ENCODE data around the gene SREK1IP1. TPM values are rescaled to one million over a fixed set of nuclear protein-coding genes. Genes with fewer than 3 reads are reported as not detected.

Gene SREK1IP1
- total RNA-seq, 1 experiment from 2014 or later: 25.5 TPM

DNA sequence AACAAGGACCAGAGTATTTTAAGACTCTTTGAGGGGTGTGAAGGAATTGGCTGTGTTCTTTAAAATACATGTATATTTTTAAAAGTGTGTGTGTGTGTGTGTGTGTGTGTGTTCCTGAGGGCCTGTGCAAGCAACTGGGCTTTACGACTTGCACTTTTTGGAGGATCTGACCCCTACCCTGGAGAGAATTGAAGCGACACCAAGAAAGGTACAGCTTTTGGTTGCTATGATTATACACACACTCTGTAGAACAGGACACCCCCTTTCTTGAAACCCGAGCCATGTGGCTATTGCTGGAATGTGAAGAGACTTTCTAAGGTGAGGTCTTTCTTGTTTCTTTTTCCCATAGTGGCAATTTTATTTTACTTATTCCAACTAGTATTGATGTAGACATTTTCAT, 77.2 kb downstream of the SREK1IP1 start:
- H3K4me2 ChIP-seq (ENCODE audit: low read length): no peak overlapping the region
- BruUV-seq (replicated peaks): no TSS peak
- ChIA-PET RAD21 (ENCODE audit: low non-redundant PET in 1 of 2, low total read pairs in 2 of 2, uncharacterized antibody in 2 of 2, unreplicated experiment in 2 of 2) (no interaction called here), POLR2A (no interaction called here), CTCF (no interaction called here)
- DNase-seq (ENCODE audit: low read depth, low spot score) (no peak), ATAC-seq (no peak)
- peaks cover 0 to 5% of the 10 kb centered on the region in 2 experiments; a peak in 1 of 4 replicates for H3K4me1 ChIP-seq (ENCODE audit: control insufficient read depth in 1 of 2, insufficient read depth in 2 of 2, low read length in 2 of 2)
- no peaks in the 10 kb centered on the region for H3K36me3 ChIP-seq (ENCODE audit: control insufficient read depth in 1 of 2, insufficient read depth in 2 of 2, low read length in 2 of 2)
- intact Hi-C loops (cut with micrococcal nuclease): no loop called here
- no peak for TF ChIP-seq ZNF274 (IDR thresholded peaks at IDR 0.05; ENCODE audit: low read depth, low read length)
- no peak for TF ChIP-seq CEBPB (IDR thresholded peaks at IDR 0.05; ENCODE audit: low read depth)
- TF ChIP-seq EGR1 (IDR thresholded peaks at IDR 0.05; ENCODE audit: low read depth): no peak
- no peak for TF ChIP-seq CBX3 (IDR thresholded peaks at IDR 0.05; ENCODE audit: low read depth)
- TF ChIP-seq, protein P1, sequence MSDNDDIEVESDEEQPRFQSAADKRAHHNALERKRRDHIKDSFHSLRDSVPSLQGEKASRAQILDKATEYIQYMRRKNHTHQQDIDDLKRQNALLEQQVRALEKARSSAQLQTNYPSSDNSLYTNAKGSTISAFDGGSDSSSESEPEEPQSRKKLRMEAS (IDR thresholded peaks at IDR 0.05): no peak
- TF ChIP-seq EZH2phosphoT487 (IDR thresholded peaks at IDR 0.05; ENCODE audit: borderline replicate concordance): no peak
- TF ChIP-seq POLR2AphosphoS5 (IDR thresholded peaks at IDR 0.05; ENCODE audit: low read depth, low read length): no peak
- TF ChIP-seq YY1 (IDR thresholded peaks at IDR 0.05; ENCODE audit: extremely low read depth, insufficient replicate concordance, low read depth, low read length): no peak
- H3K4me3 ChIP-seq (replicated peaks in 1 of 2; ENCODE audit: low read depth in 1 of 2, low read length in 2 of 2): no peak overlapping the region
- H3K27me3 ChIP-seq (ENCODE audit: insufficient read depth, low read length): 0 out of 2 replicates have a peak, but pooled peaks cover 5% of the 10 kb centered on the region
- H4K20me1 ChIP-seq (ENCODE audit: insufficient read depth): no peaks in the 10 kb centered on the region
- H3K79me2 ChIP-seq (ENCODE audit: insufficient read depth, low read length): no peaks in the 10 kb centered on the region
- H3K9me3 ChIP-seq (ENCODE audit: control insufficient read depth in 1 of 2, insufficient read depth in 1 of 2, low read depth in 1 of 2, low read length in 2 of 2): no peaks in the 10 kb centered on the region
- no peaks in the 10 kb centered on the region for H3K9me2 ChIP-seq (ENCODE audit: insufficient read depth)
- H3K27ac ChIP-seq (ENCODE audit: low read depth, low read length): no peak overlapping the region
- H3K9ac ChIP-seq (ENCODE audit: low read length): no peak overlapping the region
- no peak overlapping the region for H2AFZ ChIP-seq (ENCODE audit: low read depth, low read length, poor library complexity, severe bottlenecking)

DNA sequence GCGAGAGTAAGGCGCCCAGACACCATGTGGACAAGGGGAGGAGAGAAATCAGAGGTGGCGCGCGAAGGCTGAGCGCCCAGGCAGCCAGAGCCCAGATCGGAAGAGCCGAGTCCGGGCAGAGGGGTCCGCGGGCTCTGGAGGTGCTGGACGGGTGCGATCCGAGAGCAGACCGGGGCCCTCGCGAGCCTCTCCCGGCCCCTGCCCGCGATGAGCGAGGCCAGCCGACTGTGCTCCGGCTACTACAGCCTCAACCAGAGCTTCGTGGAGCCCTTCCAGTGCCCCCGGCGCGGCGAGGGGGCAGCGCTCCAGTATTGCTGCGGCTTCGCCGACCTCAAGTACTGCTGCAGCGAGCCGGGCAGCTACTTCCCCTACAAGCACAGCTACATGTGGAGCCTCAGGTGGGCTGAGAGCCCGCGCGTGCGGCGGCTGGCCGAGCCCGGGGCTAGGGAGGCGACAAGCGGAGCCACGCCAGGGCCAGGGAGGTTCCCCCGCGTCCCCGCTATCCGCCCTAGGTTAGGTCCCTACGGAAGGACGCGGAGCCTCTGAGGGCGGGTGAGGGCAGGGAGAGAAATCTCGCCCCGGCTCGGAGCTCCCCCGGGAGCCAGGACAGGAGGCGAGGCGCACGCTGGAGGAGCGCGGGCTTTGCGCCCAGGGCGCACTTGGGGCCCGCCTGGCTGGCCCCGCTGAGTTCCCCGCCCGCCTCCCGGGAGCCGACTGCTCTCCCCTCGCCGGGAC, 77.9 kb downstream of the SREK1IP1 start, which contains the start of gene SHISAL2B:
TSS of gene SHISAL2B (plus strand) at position 87 of the 735 bp plus-strand sequence. CDS start at position 208, 121 bp downstream.
- Histone ChIP-seq H3K79me2 (ENCODE audit: insufficient read depth, low read length) (no peaks in the 10 kb centered on the region), H2AFZ (ENCODE audit: low read depth, low read length, poor library complexity, severe bottlenecking) (no peak within 1 kb of the TSS), H4K20me1 (ENCODE audit: insufficient read depth) (no peaks in the 10 kb centered on the region), H3K9me2 (ENCODE audit: insufficient read depth) (no peaks in the 10 kb centered on the region), H3K4me1 (ENCODE audit: control insufficient read depth in 1 of 2, insufficient read depth in 2 of 2, low read length in 2 of 2) (peaks cover 0 to 5% of the 10 kb centered on the region in 2 experiments; a peak in 1 of 4 replicates), H3K36me3 (ENCODE audit: control insufficient read depth in 1 of 2, insufficient read depth in 2 of 2, low read length in 2 of 2) (no peaks in the 10 kb centered on the region), H3K9me3 (ENCODE audit: control insufficient read depth in 1 of 2, insufficient read depth in 1 of 2, low read depth in 1 of 2, low read length in 2 of 2) (no peaks in the 10 kb centered on the region), H3K4me3 (replicated peaks in 1 of 2; ENCODE audit: low read depth in 1 of 2, low read length in 2 of 2) (no peak within 1 kb of the TSS), H3K27me3 (ENCODE audit: insufficient read depth, low read length) (0 out of 2 replicates have a peak, but pooled peaks cover 5% of the 10 kb centered on the region), H3K4me2 (ENCODE audit: low read length) (no peak within 1 kb of the TSS), H3K9ac (ENCODE audit: low read length) (no peak within 1 kb of the TSS), H3K27ac (ENCODE audit: low read depth, low read length) (no peak within 1 kb of the TSS)
- ATAC-seq (no peak), DNase-seq (ENCODE audit: low read depth, low spot score) (no peak)
- no peak for TF ChIP-seq EGR1 (IDR thresholded peaks at IDR 0.05; ENCODE audit: low read depth)
- no peak for TF ChIP-seq FOSL1 (IDR thresholded peaks at IDR 0.05; ENCODE audit: low read depth)
- TF ChIP-seq, protein P2, sequence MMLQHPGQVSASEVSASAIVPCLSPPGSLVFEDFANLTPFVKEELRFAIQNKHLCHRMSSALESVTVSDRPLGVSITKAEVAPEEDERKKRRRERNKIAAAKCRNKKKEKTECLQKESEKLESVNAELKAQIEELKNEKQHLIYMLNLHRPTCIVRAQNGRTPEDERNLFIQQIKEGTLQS (IDR thresholded peaks at IDR 0.05): no peak
- TF ChIP-seq SRF (IDR thresholded peaks at IDR 0.05; ENCODE audit: low read depth): no peak
- TF ChIP-seq, protein P3, sequence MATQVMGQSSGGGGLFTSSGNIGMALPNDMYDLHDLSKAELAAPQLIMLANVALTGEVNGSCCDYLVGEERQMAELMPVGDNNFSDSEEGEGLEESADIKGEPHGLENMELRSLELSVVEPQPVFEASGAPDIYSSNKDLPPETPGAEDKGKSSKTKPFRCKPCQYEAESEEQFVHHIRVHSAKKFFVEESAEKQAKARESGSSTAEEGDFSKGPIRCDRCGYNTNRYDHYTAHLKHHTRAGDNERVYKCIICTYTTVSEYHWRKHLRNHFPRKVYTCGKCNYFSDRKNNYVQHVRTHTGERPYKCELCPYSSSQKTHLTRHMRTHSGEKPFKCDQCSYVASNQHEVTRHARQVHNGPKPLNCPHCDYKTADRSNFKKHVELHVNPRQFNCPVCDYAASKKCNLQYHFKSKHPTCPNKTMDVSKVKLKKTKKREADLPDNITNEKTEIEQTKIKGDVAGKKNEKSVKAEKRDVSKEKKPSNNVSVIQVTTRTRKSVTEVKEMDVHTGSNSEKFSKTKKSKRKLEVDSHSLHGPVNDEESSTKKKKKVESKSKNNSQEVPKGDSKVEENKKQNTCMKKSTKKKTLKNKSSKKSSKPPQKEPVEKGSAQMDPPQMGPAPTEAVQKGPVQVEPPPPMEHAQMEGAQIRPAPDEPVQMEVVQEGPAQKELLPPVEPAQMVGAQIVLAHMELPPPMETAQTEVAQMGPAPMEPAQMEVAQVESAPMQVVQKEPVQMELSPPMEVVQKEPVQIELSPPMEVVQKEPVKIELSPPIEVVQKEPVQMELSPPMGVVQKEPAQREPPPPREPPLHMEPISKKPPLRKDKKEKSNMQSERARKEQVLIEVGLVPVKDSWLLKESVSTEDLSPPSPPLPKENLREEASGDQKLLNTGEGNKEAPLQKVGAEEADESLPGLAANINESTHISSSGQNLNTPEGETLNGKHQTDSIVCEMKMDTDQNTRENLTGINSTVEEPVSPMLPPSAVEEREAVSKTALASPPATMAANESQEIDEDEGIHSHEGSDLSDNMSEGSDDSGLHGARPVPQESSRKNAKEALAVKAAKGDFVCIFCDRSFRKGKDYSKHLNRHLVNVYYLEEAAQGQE (IDR thresholded peaks at IDR 0.05; ENCODE audit: low read depth): no peak
- no peak for TF ChIP-seq ELF1 (IDR thresholded peaks at IDR 0.05; ENCODE audit: borderline replicate concordance, low read depth)
- no peak for TF ChIP-seq SP1 (IDR thresholded peaks at IDR 0.05; ENCODE audit: low read depth)
- no peak for TF ChIP-seq CBX3 (IDR thresholded peaks at IDR 0.05; ENCODE audit: low read depth)
- intact Hi-C loops (cut with micrococcal nuclease): no loop called here
- ChIA-PET CTCF (no interaction called here), POLR2A (no interaction called here), RAD21 (ENCODE audit: low non-redundant PET in 1 of 2, low total read pairs in 2 of 2, uncharacterized antibody in 2 of 2, unreplicated experiment in 2 of 2) (no interaction called here)
- BruUV-seq (replicated peaks): no TSS peak
